ENCODE data around the gene TMEM26. TPM values are rescaled to one million over a fixed set of nuclear protein-coding genes. Genes with fewer than 3 reads are reported as not detected.

The TMEM26 gene
- total RNA-seq, 1 donor from 2014 or later: 3.6 TPM

DNA sequence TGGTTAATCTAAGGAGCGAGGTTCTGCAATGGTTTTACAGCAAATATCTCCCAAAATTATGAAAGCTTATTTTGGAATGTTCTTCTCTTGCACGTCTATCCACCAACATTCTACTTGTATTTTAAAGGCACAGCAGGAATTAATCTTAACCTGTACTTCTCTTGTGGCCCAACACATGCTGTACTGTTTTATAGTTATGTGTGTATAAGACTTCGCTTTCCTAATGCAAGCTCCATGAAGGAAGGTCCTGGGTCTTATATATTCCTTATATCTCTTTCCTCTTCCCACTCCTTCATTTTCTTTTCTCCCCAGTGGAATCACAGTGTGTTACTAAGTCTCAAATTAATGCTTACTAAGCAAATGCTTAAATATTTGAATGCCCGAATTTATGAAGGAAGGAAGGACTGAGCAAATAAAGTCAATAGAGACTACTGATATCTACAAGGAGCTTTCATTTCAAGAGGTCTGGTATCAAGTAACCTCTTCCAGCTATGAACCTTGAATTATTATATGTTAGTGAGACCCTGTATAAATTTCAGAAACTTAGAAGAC, 14.0 kb downstream of the TMEM26 start:
- H3K36me3 Mint-ChIP-seq (ENCODE audit: unreplicated experiment): peaks cover 4% of the 10 kb centered on the region
- H3K27ac Mint-ChIP-seq (ENCODE audit: unreplicated experiment): no peak overlapping the region
- H3K4me3 Mint-ChIP-seq (ENCODE audit: unreplicated experiment): no peak overlapping the region
- no peaks in the 10 kb centered on the region for H3K9me3 Mint-ChIP-seq (ENCODE audit: unreplicated experiment)
- DNase-seq (ENCODE audit: extremely low spot score, unreplicated experiment): no peak
- TF ChIP-seq, protein P1, sequence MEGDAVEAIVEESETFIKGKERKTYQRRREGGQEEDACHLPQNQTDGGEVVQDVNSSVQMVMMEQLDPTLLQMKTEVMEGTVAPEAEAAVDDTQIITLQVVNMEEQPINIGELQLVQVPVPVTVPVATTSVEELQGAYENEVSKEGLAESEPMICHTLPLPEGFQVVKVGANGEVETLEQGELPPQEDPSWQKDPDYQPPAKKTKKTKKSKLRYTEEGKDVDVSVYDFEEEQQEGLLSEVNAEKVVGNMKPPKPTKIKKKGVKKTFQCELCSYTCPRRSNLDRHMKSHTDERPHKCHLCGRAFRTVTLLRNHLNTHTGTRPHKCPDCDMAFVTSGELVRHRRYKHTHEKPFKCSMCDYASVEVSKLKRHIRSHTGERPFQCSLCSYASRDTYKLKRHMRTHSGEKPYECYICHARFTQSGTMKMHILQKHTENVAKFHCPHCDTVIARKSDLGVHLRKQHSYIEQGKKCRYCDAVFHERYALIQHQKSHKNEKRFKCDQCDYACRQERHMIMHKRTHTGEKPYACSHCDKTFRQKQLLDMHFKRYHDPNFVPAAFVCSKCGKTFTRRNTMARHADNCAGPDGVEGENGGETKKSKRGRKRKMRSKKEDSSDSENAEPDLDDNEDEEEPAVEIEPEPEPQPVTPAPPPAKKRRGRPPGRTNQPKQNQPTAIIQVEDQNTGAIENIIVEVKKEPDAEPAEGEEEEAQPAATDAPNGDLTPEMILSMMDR (IDR thresholded peaks at IDR 0.05): no peak
- peaks cover 11% of the 10 kb centered on the region for H3K4me1 Mint-ChIP-seq (ENCODE audit: unreplicated experiment)
- peaks cover 5% of the 10 kb centered on the region for H3K27me3 Mint-ChIP-seq (ENCODE audit: unreplicated experiment)

- Mint-ChIP-seq H3K27ac (ENCODE audit: unreplicated experiment) (no peak overlapping the region), H3K9me3 (ENCODE audit: unreplicated experiment) (no peaks in the 10 kb centered on the region), H3K4me1 (ENCODE audit: unreplicated experiment) (peaks cover 11% of the 10 kb centered on the region), H3K27me3 (ENCODE audit: unreplicated experiment) (peaks cover 5% of the 10 kb centered on the region), H3K4me3 (ENCODE audit: unreplicated experiment) (no peak overlapping the region), H3K36me3 (ENCODE audit: unreplicated experiment) (peaks cover 4% of the 10 kb centered on the region)
- TF ChIP-seq, protein P1 (IDR thresholded peaks at IDR 0.05): no peak
- no peak for DNase-seq (ENCODE audit: extremely low spot score, unreplicated experiment)
Measured at GRCh38 chr10:61438141-61438988, 14.8 kb downstream of the TMEM26 start.

- Mint-ChIP-seq H3K9me3 (ENCODE audit: unreplicated experiment) (peaks cover 49% of the 10 kb centered on the region), H3K36me3 (ENCODE audit: unreplicated experiment) (peaks cover 31% of the 10 kb centered on the region), H3K4me3 (ENCODE audit: unreplicated experiment) (no peak overlapping the region), H3K27ac (ENCODE audit: unreplicated experiment) (no peak overlapping the region), H3K27me3 (ENCODE audit: unreplicated experiment) (peaks cover 9% of the 10 kb centered on the region), H3K4me1 (ENCODE audit: unreplicated experiment) (no peaks in the 10 kb centered on the region)
- TF ChIP-seq, protein P1 (IDR thresholded peaks at IDR 0.05): no peak
- DNase-seq (ENCODE audit: extremely low spot score, unreplicated experiment): no peak
Measured at GRCh38 chr10:61423178-61423577, 30.0 kb downstream of the TMEM26 start.

DNA sequence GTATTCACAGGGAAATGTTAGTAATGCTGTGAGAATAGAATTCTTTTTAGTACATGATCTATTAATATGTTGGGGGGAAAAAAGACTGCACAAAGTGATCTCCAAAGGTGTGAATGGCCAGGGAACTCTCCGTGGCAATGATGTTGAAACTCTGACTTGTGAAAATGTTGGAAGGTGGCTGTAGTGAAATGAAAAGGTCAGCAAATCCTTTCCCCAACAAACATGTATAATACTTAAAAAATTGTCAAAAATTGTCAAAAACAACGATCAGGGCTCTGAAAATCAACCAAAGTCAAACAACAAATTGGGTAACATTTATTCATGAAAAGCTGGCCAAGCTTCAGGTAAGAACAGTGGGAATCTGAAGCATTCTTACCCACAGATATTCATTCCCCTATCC, 35.5 kb downstream of the TMEM26 start:
- no peak for DNase-seq (ENCODE audit: extremely low spot score, unreplicated experiment)
- peaks cover 39% of the 10 kb centered on the region for H3K9me3 Mint-ChIP-seq (ENCODE audit: unreplicated experiment)
- H3K4me1 Mint-ChIP-seq (ENCODE audit: unreplicated experiment): no peaks in the 10 kb centered on the region
- no peak overlapping the region for H3K4me3 Mint-ChIP-seq (ENCODE audit: unreplicated experiment)
- TF ChIP-seq, protein P1 (IDR thresholded peaks at IDR 0.05): no peak
- peaks cover 26% of the 10 kb centered on the region for H3K36me3 Mint-ChIP-seq (ENCODE audit: unreplicated experiment)
- no peak overlapping the region for H3K27ac Mint-ChIP-seq (ENCODE audit: unreplicated experiment)
- H3K27me3 Mint-ChIP-seq (ENCODE audit: unreplicated experiment): peaks cover 31% of the 10 kb centered on the region

DNA sequence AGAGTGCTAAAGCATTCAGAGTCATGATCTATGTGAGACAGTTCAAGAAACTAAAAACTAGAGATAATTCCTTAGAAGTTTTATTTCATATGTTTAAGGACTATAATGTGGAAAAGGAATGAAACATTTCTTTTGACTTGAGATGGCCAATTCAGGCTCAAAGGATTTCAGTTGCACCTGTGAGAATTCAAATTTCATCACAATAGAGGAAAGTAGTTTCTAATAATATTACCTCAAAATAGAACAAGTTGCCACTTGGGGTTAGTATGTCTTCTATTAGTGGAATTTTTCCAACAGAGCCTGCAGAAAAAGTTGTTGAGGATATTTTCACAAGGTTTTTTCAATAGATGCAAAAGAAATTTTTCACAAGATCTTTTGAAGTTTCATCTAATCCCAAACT, 37.4 kb downstream of the TMEM26 start:
- DNase-seq (ENCODE audit: extremely low spot score, unreplicated experiment): no peak
- peaks cover 15% of the 10 kb centered on the region for H3K36me3 Mint-ChIP-seq (ENCODE audit: unreplicated experiment)
- TF ChIP-seq, protein P1 (IDR thresholded peaks at IDR 0.05): no peak
- no peak overlapping the region for H3K4me3 Mint-ChIP-seq (ENCODE audit: unreplicated experiment)
- no peak overlapping the region for H3K27ac Mint-ChIP-seq (ENCODE audit: unreplicated experiment)
- peaks cover 35% of the 10 kb centered on the region for H3K27me3 Mint-ChIP-seq (ENCODE audit: unreplicated experiment)
- H3K4me1 Mint-ChIP-seq (ENCODE audit: unreplicated experiment): no peaks in the 10 kb centered on the region
- peaks cover 23% of the 10 kb centered on the region for H3K9me3 Mint-ChIP-seq (ENCODE audit: unreplicated experiment)

Measured in osteocyte (in vitro differentiated cells).